Stimulated activated CD8-positive, alpha-beta memory T cell treated with anti-CD3 and anti-CD28 coated beads, Interleukin-12 subunit alpha, Interleukin-12 subunit beta, amount 100 ng/mL, for 1 hour (primary cell): ENCODE data around the gene TEK.

Experiments
- DNase-seq: peaks from one replicate; pipeline ENCODE4 v3.0.0-alpha.2; 2020; ENCODE audit warnings: low read depth

TEK gene

DNA sequence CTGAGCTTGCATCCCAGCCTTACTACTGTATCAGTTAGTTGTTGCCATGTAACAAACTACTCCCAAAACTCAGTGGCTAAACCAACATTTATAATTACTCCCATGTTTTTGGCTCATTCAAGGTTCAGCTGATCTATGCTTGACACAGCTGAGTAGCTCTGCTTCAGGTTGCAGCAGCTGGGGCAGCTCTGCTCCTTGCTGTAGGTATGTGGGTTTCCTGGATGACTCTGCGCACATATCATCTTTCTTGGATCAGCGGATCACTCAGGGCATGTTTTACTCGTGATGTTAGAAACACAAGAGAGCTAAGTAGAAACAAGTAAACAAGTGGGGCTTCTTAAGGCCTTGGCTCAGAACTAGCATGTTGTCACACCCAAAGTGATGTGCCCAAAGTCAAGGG, 15.1 kb downstream of the TEK start:
- no peak for DNase-seq

DNA sequence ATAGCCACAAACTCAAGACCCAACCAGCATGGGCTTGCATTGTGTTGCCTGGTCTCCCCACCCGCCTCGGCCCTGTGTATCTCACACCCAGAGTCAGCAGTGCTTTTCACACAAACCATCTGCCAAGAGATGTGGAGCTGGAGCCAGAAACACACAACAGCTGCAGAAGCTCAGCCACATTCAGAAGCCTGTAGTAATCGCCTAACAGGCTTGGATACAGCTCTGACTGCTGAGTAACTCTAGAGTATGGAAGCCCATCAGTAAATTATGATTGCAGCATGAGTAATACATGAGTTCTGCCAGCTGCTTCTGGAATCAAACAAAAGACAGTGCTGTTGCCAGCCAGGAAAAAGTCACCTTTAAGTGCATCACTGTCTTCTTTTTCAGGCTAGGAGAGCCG, 16.0 kb downstream of the TEK start:
- no peak for DNase-seq

DNA sequence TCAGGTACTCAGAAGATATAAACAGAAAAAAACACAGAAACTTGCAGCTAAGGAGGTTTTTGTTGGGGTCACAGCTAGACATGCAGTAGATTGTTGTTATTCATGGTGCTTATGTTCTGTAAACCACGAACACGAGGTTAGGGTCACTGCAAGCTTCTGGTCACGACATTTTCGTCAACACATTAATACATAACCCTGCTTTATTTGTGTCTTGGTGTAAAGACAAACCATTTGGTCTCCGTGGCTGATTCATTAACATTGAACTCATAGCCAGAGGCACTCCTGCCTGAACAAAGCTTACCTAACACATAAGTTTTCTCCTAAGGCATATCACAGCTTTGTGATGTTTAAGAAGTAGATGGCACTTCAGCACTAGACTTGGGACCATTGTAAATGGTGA, 16.9 kb downstream of the TEK start:
- no peak for DNase-seq

DNA sequence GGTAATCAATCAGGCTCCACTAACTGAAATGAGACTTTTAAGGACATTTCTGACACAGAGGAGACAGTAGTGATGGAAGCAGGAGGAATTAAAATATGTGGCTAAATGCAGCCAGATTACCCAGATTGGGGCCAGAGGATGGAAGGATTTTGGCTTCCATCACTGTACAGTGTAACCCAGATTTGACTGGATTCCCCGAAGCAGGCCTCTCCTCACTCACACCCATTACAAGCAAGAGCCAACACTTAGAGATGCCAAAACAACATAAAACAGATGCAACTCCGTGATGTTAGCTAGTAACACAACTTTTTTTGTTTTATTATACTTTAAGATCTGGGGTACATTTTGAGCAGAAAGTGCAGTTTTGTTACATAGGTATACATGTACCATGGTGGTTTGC, 17.6 kb downstream of the TEK start:
- DNase-seq, result no peak

DNA sequence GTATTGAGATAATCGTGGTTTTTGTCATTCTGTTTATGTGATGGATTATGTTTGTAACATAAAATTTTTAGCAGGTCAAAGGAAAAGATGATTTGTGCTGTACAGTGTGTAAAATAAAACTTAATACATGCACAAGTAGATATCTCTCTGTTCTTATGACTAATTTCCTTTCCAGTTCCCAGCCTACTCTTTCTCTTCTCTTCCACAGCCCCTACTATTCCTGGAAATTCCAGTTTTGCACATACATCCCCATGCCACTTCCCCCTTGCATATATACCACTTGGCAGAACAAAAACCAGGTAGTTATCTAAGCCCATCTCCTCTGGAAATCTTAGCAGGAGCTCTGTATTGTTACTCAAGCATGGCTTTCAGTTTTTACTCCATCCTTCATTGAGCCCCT, 20.2 kb downstream of the TEK start:
- DNase-seq, result no peak

DNA sequence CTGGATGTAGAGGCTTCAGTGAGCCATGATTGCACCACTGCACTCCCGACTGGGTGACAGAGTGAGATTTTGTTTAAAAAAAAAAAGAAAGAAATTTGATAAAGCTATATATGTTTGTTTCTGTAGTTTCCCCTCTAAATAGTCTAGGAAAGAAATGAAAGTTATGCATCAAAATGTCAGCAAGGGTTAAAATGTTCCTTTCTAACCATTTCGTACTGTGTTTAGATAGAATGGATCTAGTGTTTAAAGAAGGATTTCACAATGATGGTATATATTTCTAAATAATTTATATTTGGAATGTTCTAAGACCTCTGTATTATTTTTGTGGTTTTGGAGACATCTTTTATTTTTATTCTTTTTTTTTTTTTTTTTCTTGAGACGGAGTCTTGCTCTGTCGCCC, 22.7 kb downstream of the TEK start:
- no peak for DNase-seq

DNA sequence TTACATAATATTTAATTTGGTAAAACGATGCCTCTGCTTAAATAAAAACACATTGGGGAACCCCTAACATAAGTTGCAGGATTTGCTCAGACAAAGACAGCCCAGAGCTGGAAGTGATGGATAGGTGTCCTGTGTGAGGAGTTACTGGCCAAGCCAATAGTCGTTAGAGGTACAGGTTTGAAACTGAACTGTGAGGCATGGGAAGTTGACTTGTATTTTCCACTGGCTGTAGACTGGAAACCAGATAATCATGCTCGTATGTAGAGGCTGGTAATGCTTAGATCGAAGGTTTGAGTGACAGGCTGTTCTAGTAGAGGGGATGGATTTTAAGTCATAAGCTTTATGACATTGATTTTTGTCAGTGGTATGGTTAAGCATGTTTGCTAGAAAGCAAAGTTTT, 24.8 kb downstream of the TEK start:
- DNase-seq, result no peak

DNA sequence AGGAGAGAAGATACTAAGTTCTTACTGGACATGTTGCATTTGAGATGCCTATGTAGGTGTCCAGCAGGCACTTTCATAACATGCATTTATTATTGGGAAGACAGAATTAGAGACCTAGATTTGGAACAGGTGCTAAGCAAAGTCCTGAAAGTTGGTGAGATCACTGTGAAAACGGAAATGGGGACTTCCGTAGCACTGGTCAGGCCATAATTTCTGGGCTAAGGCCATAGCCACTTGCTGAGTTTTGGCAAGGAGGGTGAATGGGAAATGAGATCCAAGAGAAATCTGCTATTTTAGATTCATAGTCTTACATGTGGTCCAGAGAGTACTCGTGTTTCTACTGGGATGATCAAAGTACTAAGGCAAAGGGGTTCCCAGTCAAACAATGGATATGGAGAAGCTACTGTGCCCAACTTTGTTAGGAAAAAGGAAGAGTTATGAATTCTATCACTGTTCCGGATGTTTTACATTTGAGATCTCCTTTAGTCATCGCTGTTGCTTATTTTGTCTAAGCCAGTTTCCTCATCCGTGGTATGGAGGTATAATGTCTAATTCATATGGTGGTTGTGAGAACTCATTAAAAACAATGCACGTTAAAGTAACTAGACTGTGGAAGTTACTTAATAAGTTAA, 33.4 kb downstream of the TEK start:
- DNase-seq, result no peak

DNA sequence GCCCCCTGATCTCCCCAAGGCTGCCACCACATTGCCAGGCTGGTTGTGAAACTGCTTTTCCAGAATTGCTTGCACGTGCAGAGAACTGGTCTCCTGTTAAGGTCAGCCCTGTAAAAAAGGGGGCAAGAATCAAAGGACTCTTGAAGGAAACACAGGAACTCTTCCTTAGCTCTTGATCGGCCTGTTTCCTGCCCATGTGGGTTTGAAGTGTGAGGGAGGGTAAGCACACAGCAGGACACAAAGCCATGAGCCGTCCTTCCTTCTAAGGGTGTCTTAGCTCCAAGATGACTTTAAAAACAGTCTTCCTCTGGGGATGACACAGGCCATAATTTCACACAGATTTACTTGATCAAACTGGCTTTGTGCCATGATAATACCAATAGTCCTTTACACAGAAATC, 36.1 kb downstream of the TEK start:
- no peak for DNase-seq

DNA sequence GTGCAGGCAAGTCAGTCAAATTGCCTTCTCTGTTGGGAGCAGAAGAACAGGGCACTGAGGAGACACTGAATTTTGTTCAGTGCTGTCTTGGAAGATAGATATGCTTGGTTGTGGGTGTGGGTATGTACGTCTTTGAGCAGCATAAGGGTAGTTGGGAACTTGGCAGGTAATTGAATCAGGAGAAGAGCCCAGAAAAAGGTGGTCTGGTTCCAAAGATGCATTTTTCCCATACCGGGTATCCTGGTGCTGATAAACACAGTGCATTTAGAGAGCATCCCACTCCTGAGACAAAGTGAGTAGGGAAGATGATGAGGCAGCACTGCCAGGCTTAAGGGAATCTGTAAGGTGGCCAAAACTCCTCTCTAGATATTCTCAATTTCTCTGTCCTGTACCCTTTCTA, 40.6 kb downstream of the TEK start:
- DNase-seq, result no peak

DNA sequence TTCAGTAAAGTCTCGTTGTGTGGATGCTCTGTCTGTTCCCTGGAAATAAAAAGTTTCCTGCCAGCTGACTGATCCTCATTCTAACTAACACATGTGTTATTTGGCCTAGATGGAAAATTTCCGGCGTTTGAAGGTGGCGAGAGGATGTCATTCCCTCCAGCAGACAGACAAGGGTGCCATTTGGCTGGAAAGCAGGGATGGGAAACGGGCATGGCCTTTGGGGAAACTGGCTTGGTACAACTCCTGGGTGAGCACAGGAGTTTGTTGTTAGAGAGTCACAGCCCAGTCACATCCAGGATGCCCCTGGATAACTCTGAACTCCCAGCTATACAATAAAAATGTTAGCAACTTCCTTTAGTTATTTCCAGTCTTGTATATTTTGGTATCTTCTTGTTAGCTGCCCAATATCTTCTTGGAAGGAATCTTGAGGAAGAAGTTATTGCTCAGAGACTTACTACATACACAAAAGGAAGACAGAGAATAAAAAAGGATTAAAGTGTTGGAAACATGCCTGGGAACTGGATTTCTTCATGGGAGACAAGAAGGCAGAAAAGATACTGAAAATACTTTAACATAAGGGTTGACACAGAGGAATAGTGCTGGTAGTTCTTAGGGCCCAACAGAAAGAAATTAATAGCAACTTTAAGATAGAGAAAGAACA, 41.9 kb downstream of the TEK start:
- no peak for DNase-seq

DNA sequence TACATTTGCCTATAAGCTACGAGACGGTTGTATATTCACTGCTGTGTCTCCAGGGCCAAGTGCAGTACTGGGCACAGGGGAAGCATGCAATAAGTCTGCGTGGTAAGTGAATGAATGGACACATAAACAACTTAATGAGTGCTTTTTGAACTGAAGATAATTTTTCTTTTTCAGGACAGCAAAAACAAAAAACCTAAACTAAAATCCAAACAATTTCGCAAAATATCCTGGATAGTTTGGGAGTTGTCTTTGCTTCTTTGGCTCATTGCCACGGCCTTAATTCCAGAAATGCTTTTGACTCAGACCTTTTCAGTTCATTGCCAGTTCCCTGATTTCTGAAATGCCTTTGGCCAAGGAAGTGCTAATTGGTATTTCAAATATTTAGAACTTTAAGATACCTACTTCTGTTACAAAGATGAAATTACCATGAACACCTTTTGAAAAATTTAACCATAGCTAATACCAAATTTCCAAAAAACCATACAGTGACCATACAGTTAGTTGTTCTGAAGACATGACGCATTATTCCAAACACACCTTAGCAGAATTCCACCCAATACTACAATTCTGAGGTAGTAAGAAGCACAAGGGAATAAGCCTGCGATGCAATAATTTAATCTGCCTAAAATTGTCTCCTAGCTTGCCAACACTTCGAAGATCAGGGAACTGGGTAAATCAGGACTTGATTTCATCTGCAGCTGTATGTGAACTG, 42.8 kb downstream of the TEK start:
- no peak for DNase-seq

DNA sequence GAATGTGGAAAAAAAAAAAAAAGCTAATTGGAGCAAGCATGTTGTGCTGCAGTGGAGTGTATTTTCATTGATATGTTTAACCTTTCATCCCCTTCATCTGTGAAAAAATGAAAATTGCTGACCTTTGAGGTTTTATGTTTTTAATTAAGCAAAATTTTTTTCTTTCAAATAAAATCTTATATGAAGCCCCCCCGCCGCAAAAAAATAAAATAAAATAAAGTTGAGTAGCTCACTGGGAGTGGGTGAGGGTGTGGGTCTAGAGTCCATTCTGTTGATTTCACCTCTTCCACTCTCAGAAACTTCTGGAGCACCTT, 43.3 kb downstream of the TEK start:
- no peak for DNase-seq

DNA sequence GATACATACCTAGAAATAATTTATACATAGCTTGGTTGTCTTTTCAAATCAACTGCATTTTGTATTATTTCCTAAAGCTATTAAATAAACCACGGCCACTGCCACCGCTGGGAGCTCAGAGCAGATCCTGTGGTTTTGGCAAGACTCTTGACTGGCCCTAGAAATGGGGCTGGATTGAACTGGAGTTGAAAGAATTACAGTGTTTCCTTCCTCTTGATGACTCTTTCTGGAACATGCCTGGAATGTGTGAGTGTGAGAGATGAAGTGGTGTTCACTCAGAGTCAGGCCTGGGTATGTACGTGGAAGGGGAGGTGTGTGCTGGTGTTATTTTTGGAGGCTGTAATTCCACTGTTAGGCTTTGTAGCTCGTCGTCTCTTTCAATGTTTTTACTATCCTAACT, 45.9 kb downstream of the TEK start:
- no peak for DNase-seq

DNA sequence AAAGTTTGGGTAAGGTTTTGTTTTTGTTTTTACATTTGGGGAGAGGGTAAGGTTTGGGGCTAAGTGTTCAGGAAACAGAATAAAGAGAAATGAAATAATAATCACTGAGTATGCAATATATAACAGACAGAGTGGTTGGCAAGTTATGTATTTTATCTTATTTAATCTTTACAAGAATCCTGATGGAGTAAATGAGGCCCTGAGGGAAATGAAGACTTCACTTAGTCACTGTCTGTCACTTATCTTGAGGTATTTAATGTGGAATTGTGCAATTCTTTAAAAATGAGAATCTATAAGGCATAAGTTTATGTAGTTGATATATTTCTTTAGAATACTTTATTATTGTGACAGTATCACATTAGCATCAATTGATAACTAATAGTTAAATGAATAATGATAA, 48.1 kb downstream of the TEK start:
- no peak for DNase-seq

DNA sequence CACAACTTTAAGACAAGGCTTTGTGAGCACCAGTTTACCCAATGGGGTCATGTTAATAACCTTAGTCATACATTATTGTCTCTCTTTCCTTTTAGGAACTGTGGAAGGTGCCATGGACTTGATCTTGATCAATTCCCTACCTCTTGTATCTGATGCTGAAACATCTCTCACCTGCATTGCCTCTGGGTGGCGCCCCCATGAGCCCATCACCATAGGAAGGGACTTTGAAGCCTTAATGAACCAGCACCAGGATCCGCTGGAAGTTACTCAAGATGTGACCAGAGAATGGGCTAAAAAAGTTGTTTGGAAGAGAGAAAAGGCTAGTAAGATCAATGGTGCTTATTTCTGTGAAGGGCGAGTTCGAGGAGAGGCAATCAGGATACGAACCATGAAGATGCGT, 48.7 kb downstream of the TEK start:
- no peak for DNase-seq

DNA sequence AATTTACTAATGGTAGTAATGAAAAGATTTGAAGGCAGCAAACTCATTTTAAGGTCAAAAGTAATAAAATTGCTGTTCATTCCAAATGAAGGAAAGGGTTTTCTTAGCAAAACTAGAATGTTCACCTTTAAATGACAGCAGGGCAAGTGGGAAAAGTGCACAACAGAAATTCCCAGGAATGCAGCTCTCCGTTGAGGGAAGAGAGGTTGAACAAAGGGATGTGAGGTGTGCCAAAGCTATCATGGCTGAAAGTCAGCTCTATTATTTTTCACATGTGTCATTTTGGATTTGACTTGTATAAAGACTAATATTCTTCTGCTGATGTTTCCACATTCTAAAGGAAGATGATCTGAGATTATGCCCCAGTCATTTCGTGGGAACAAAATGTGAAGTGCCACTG, 51.6 kb downstream of the TEK start:
- DNase-seq, result no peak

DNA sequence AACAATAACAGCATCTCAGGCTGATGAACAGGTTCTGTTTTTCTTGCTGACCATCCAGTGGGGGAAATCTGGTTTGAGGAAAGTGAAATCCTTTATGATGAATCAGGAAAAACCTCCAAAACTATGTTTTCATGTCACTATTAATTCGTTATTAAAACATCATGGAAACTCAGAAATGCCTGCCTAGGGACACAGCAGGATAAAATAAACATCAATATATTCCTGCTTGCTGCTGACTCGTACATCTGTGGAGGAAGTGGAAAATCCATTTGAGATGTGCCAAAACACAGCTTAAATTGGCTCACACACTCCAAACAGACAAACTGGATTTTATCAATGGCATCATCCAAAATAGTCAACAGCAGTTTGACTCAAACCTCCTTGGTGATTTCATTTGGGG, 53.0 kb downstream of the TEK start:
- DNase-seq, result no peak

DNA sequence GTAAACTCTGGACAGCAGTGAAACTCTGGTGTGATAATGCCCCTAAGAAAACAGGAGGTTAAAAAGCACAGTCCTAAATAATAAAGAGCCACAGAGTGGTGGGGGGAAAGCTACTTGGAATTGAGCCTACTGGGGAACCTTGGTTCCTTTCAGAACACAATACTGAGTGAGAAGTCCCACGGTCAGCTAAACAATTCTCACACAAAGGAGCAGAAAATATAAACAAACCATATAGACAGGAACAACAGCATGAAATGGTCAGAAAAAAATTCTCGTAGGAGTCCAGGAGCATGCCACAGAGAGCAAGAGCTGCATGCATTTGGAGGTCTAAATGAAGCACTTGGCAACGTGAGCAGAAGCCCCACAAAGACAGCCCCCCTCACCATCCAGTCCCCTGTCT, 56.0 kb downstream of the TEK start:
- DNase-seq, result no peak

DNA sequence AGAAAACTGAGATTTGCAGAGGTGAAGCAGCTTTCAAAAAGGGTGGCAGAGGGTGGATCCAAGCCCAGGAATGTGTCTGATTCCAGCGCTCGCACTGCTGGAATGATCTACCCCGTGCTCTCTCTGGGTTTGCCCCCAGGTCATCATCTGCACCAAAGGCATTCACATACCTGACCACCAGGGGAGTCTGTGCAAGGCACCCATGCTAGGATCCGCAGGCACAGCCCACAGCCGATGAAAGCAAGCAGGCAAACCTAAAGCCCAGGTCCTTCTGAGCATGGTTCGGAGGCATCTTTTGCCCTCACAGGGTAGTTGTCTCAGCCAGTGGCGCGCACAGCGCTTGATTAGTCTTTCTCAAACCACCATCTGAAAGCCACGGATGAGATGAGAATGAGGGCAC, 56.6 kb downstream of the TEK start:
- DNase-seq, result no peak

DNA sequence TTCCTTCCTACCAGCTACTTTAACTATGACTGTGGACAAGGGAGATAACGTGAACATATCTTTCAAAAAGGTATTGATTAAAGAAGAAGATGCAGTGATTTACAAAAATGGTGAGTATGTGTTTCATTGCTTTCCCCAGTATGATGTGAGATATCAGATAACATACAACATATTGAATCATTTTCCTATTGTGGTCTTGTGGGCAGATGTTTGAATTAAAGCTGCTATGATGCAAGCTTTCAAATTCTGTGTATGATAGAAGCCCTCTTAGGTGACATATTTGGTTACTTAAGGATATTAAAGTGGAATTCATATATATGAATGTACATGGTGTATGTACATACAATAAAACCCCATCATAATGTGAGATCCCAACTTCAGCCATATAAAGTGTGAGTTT, 59.5 kb downstream of the TEK start:
- DNase-seq, result no peak

DNA sequence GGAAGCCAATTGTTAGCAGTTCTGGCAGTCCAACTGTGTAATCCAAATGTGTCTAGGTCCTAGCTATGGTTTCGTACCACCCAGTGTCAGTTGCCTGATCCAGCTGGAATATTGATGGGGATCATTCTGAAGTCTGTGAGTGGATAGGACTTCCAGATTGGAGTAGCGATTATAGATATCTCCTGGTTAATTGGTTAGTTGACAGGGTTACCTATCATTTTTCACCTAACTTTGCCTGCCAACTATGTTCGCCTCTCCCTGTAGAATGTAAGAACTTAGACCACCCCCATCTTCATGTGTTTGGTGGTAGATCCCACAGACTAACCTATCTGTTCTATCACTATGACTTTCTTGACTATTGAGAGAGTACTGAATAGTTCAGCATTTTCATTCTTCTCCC, 59.9 kb downstream of the TEK start:
- DNase-seq, result no peak

DNA sequence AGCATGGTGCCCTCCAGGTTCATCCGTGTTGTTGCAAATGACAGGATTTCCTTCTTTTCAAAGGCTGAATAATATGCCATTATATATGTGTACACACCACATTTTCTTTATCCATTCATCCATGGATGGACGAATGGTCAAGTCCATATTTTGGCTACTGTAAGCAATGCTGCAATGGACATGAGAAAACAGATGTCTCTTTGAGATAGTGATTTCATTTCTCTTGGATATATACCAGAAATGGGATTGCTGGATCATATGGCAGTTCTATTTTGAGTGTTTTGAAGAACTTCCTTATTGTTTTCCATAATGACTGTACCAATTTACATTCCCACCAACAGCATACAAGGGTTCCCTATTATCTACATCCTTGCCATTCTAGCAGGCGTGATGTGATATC, 67.9 kb downstream of the TEK start:
- no peak for DNase-seq

DNA sequence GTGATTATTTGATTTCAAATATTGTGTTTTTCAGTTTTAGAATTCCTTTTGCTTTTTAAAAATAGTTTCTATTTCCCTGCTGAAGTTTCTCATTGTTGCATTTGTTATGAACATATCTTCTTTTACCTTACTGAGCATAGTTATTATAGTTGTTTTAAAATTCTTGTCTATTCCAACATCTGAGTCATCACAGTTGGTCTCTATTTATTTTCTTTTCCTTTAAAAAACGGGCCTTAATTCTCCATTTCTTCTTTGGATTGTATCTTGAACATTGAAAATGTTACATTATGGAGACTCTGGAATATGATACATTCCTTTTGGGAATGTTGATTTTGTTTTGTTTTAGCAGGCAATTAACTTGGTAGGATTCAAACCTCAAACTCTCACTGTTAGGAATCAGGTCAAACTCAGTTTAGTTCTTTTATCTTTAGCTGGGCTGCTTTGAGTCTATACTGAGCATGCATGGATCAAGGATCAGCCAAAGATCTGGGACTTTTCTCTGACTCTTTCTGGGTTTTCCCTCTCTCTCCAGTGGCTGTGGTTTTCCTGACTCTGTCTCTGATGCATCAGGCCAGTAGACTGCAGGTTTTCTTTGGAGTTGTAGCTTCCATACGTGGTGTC, 70.3 kb downstream of the TEK start:
- DNase-seq, result no peak
